Activated CD4-positive, alpha-beta T cell treated with anti-CD3 and anti-CD28 coated beads for 36 hours (primary cell): Measurements from ENCODE around the gene AKAP6. TPM values are rescaled to one million over a fixed set of nuclear protein-coding genes. Genes with fewer than 3 reads are reported as not detected.

Source experiments
- ATAC-seq: fragments of 200-7000 bp; cut with Tn5 transposase; one replicate; pipeline ENCODE4 v1.10.0; 2021; ENCODE audit warnings: mild to moderate bottlenecking, moderate library complexity
- CTCF ChIA-PET: fragments of 350-600 bp; sonication (Branson Sonifier 250); formaldehyde crosslinking; loops from one replicate; lab custom pipeline; 2021; ENCODE audit warnings: antibody characterized with exemption; lab: Charles Lee
- POLR2A ChIA-PET: fragments of 350-600 bp; sonication (Branson Sonifier 250); formaldehyde crosslinking; loops from one replicate; lab custom pipeline; 2021; ENCODE audit warnings: antibody characterized with exemption, inconsistent platforms; lab: Charles Lee
- DNase-seq: peaks from one replicate; pipeline ENCODE4 v3.0.0-alpha.2; 2020
- H3K27ac Mint-ChIP-seq: one replicate; pipeline ENCODE4 v1.8.0; 2021; ENCODE audit warnings: mixed read lengths
- H3K27me3 Mint-ChIP-seq: one replicate; pipeline ENCODE4 v1.8.0; 2021; ENCODE audit warnings: mixed read lengths
- H3K36me3 Mint-ChIP-seq: one replicate; pipeline ENCODE4 v1.8.0; 2021; ENCODE audit warnings: low read depth, mixed read lengths
- H3K4me1 Mint-ChIP-seq: one replicate; pipeline ENCODE4 v1.8.0; 2021; ENCODE audit warnings: mixed read lengths
- H3K4me3 Mint-ChIP-seq: one replicate; pipeline ENCODE4 v1.8.0; 2021; ENCODE audit warnings: mild to moderate bottlenecking, moderate library complexity, mixed read lengths
- H3K9me3 Mint-ChIP-seq: one replicate; pipeline ENCODE4 v1.8.0; 2021; ENCODE audit warnings: low read depth, mixed read lengths
- intact Hi-C, 2 experiments: fragments of 100-400 bp; cut with DNase I in 1 of 2; cut with micrococcal nuclease in 1 of 2; formaldehyde crosslinking; loops; one replicate each; pipeline versions ENCODE4 v1.14.2 to v1.15.1; 2022 to 2024; cut with DNase I, micrococcal nuclease
- total RNA-seq, 2 experiments: library from RNA; stranded (reverse); gene quantifications; one replicate each; pipeline ENCODE4 v1.2.3, GENCODE V29; 2021

Gene AKAP6
- total RNA-seq, 2 experiments from 2014 or later: 1.1 to 2.0 TPM

DNA sequence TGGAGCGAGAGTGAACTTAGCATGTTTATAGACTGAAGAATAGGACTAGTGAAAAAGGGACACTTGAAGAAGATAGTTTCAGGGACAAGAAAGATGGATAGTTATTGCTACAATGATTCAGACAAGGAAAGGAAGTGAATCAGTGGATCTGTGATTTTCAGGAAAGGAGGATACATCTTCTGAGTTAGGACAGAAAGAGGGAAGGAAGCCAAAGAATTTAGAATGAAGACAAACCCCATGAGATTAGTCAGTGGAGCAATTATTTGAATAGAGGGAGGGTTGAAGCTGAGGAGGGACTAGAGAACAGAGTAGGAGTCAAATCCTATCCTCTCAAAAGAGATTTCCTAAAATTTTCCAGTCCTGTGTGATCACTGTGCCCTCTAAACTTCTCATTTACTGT is 282.7 kb downstream of the AKAP6 start:
- ATAC-seq (no peak), DNase-seq (no peak)
- H3K9me3 Mint-ChIP-seq: no peaks in the 10 kb centered on the region
- no peaks in the 10 kb centered on the region for H3K4me1 Mint-ChIP-seq
- no peaks in the 10 kb centered on the region for H3K36me3 Mint-ChIP-seq
- intact Hi-C loops: no loop called here
- no peak overlapping the region for H3K4me3 Mint-ChIP-seq
- H3K27me3 Mint-ChIP-seq: no peaks in the 10 kb centered on the region
- CTCF ChIA-PET: no interaction called here
- POLR2A ChIA-PET: no interaction called here
- H3K27ac Mint-ChIP-seq: no peak overlapping the region

DNA sequence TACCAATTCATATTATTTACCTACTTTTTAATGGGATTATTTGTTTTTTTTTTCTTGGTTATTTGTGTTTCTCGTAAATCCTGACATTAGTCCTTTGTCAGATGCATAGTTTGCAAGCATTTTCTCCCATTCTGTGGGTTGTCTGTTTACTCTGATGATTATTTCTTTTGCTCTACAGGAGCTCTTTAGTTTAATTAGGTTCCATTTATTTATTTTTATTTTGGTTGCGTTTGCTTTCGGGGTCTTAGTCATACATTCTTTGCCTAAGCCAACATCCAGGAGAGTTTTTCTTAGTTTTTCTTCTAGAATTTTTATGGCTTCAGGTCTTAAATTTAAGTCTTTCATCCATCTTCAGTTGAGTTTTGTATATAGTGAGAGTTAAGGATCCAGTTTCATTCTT is 289.9 kb downstream of the AKAP6 start:
- Mint-ChIP-seq H3K4me3 (no peak overlapping the region), H3K36me3 (no peaks in the 10 kb centered on the region)

DNA sequence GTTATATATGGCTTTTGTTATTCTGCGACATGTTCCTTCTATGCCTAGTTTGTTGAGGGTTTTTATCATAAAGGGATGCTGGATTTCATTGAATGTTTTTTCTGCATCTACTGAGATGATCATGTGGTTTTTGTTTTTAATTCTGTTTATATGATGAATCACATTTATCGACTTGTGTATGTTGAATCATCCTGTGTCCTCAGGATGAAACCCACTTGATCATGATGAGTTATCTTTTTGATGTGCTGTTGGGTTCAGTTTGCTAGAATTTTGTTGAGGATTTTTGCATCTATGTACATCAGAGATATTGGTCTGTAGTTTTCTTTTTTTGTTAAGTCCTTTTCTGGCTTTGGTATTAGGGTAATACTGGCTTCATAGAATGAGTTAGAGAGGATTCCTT is 291.2 kb downstream of the AKAP6 start:
- no peak for ATAC-seq
- no peak overlapping the region for H3K27ac Mint-ChIP-seq
- POLR2A ChIA-PET: no interaction called here
- no peak overlapping the region for H3K4me3 Mint-ChIP-seq
- intact Hi-C loops: no loop called here
- CTCF ChIA-PET: interaction anchor here (0.8 kb wide), 1 partner anchor 1006 kb away, joined by 5 read pairs; no protein-coding TSS in a partner anchor
- no peaks in the 10 kb centered on the region for H3K36me3 Mint-ChIP-seq
- H3K27me3 Mint-ChIP-seq: peaks cover 2% of the 10 kb centered on the region
- DNase-seq: no peak
- H3K9me3 Mint-ChIP-seq: peaks cover 2% of the 10 kb centered on the region
- no peaks in the 10 kb centered on the region for H3K4me1 Mint-ChIP-seq

More for the DNA sequence above, 289.9 kb downstream of the AKAP6 start:
- no peak for ATAC-seq
- ChIA-PET POLR2A (no interaction called here), CTCF (no interaction called here)
- H3K27ac Mint-ChIP-seq: no peak overlapping the region
- peaks cover 2% of the 10 kb centered on the region for H3K27me3 Mint-ChIP-seq
- DNase-seq: no peak
- no peaks in the 10 kb centered on the region for H3K4me1 Mint-ChIP-seq
- intact Hi-C loops: no loop called here
- peaks cover 2% of the 10 kb centered on the region for H3K9me3 Mint-ChIP-seq

DNA sequence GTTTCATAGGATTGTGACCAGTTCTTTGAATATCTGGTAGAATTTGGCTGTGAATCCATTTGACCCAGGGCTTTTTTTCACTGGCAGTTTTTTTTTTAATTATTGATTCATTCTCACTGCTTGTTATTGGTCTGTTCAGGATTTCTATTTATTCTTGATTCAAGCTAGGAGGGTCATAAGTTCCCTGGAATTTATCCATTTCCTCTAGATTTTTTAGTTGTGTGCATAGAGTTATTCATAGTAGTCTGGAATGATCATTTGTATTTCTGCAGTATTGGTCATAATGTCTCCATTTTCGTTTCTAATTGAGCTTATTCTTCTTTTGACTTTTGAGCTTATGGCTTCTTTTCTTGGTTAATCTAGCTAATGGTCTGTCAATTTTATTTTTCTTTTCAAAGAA is 291.6 kb downstream of the AKAP6 start:
- POLR2A ChIA-PET: no interaction called here
- no peaks in the 10 kb centered on the region for H3K4me1 Mint-ChIP-seq
- no peak overlapping the region for H3K27ac Mint-ChIP-seq
- H3K27me3 Mint-ChIP-seq: peaks cover 2% of the 10 kb centered on the region
- DNase-seq (no peak), ATAC-seq (no peak)
- H3K9me3 Mint-ChIP-seq: peaks cover 2% of the 10 kb centered on the region
- CTCF ChIA-PET: no interaction called here
- H3K4me3 Mint-ChIP-seq: no peak overlapping the region
- intact Hi-C loops: no loop called here
- H3K36me3 Mint-ChIP-seq: no peaks in the 10 kb centered on the region

DNA sequence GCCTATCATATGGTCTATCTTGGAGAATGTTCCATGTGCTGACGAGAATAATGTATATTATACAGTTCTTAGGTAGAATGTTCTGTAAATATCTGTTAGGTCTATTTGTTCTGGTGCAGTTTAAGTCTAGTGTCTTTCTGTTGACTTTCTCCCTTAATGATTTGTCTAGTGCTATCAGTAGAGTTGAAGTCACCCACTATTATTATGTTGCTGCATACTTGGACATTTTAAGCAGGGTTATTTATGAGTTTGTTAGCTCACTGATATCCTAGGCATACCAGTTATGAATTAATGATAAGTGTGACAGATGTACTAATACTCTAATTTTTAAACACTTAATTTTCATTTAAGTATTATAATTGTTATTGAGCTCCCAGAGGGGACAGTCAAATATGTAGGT is 292.5 kb downstream of the AKAP6 start:
- H3K27me3 Mint-ChIP-seq: peaks cover 2% of the 10 kb centered on the region
- no peaks in the 10 kb centered on the region for H3K4me1 Mint-ChIP-seq
- H3K4me3 Mint-ChIP-seq: no peak overlapping the region
- ChIA-PET POLR2A (no interaction called here), CTCF (no interaction called here)
- intact Hi-C loops: no loop called here
- no peak for ATAC-seq
- no peaks in the 10 kb centered on the region for H3K36me3 Mint-ChIP-seq
- no peak overlapping the region for H3K27ac Mint-ChIP-seq
- DNase-seq: no peak
- peaks cover 2% of the 10 kb centered on the region for H3K9me3 Mint-ChIP-seq

DNA sequence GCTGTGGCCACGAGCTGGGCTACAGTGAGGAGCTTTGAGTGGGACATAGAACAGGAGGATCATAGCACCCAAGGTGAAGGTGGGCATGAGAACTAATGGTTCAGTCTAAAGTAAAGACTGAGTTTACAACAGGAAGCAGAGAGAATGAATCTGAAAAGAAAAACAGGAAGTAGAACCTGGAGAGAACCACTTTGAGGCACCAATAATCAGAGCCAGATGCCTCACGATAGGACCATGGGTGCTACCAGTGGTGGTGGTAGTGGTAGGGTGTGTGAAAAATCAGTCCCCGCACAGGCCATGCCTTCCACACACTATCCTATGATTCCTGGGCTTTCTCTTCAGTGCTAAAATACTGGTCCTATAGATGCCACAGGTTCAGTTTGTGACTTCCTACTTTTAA is 293.6 kb downstream of the AKAP6 start:
- ATAC-seq (no peak), DNase-seq (no peak)
- CTCF ChIA-PET: interaction anchor here (0.6 kb wide), 1 partner anchor 1041 kb away, joined by 3 read pairs; no protein-coding TSS in a partner anchor
- H3K4me3 Mint-ChIP-seq: no peak overlapping the region
- no peaks in the 10 kb centered on the region for H3K4me1 Mint-ChIP-seq
- no peaks in the 10 kb centered on the region for H3K36me3 Mint-ChIP-seq
- no peak overlapping the region for H3K27ac Mint-ChIP-seq
- H3K27me3 Mint-ChIP-seq: peaks cover 2% of the 10 kb centered on the region
- POLR2A ChIA-PET: no interaction called here
- H3K9me3 Mint-ChIP-seq: no peaks in the 10 kb centered on the region
- intact Hi-C loops: no loop called here

DNA sequence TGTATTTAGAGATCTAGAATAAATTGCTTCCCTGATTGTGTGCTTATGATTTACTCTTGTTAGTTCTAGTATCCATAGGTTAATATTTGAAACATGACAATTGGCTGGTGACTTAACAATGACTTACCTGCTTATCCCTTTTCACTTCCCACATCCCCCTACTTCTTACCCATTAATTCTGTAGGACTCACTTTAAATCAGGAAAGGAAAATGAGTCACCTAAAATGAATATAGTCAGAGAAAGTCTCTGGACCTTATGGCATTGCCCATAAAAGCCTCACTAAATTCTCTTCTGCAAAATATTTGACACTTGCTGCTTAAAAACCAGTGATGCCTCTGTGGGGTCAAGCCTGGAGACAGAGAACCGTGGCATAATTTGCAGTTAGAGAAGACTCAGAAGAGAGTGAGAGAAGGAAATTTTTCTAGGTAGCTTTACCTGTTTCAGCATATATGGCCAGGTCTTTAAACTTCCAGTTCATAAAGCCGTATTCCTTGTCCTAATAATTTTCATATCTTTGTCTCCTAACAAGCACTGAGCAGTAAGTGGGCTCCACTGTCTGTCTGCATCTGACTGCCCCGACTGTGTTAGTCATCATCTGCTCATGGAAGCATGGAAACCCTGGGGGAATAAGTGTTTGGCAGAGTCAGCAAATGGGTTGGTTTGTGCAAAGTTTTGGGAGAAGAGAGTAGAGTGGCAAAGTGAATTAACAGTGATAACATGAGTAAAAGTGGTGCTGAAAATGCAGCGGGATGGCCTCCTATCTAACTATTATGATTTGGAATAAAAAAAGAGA is 294.4 kb downstream of the AKAP6 start:
- CTCF ChIA-PET: no interaction called here
- no peak for DNase-seq
- H3K4me3 Mint-ChIP-seq: no peak overlapping the region
- POLR2A ChIA-PET: no interaction called here
- no peak for ATAC-seq
- H3K27me3 Mint-ChIP-seq: peaks cover 2% of the 10 kb centered on the region
- no peak overlapping the region for H3K27ac Mint-ChIP-seq
- H3K4me1 Mint-ChIP-seq: no peaks in the 10 kb centered on the region
- no peaks in the 10 kb centered on the region for H3K36me3 Mint-ChIP-seq
- no peaks in the 10 kb centered on the region for H3K9me3 Mint-ChIP-seq
- intact Hi-C loops: no loop called here

DNA sequence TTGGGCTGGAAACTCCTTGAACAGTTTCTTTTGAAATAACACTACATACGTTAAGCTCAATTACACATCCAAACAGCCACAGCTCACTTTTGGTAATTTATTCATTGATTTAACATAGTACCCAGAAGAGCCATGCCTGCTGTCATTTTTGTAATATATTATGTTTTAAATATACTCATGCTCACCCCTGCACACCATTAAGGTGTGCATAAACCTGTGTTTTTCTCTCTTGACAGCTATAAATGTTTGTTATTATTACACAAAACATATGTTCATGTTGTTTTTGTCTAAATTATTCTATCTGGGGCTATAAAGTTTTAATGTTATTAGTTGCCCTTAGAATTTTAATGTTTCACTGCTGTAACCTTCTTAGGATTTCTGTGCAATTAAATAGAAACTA is 296.1 kb downstream of the AKAP6 start:
- Mint-ChIP-seq H3K36me3 (no peaks in the 10 kb centered on the region), H3K4me1 (no peaks in the 10 kb centered on the region), H3K9me3 (no peaks in the 10 kb centered on the region), H3K4me3 (no peak overlapping the region), H3K27me3 (no peaks in the 10 kb centered on the region), H3K27ac (no peak overlapping the region)
- POLR2A ChIA-PET: no interaction called here
- DNase-seq (no peak), ATAC-seq (no peak)
- intact Hi-C loops: no loop called here
- CTCF ChIA-PET: no interaction called here

DNA sequence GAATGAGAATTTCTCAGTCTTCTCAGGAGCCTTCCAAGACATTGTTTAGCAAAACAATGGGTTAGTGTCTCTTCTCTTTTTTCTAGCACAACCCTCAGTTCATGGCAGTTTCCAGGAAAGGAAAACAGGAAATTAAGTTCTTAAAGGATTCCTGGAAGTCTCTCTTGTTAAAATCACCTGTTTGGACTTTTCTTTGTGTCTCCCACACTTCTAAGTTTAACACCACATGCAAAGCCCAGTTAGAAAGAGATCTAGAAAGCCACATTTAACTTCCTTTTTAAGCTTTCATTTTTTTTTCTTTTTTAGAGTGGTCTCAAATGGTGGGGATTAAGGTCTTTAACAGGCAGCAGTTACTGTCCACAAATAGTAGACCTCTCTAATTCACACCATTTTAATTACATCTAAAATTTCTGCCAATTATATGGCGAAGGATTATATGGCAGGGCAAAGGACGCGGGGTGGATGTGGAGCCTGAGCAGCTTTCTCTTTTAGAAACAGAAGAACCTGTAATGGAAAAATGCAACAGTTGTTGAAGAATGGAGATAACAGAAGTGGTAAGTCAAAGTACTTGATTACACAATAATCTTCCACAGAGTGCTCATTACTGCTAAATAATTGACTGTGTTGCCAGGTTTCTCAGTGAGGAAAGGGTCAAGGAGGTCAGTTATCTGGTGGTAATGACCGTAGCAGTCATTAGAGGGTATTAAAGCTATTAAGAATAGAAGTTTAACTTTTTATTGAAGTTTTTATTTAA is 298.6 kb downstream of the AKAP6 start:
- ChIA-PET POLR2A (no interaction called here), CTCF (interaction anchor here (0.8 kb wide), 1 partner anchor 296 kb away, joined by 8 read pairs; no protein-coding TSS in a partner anchor)
- H3K4me3 Mint-ChIP-seq: no peak overlapping the region
- no peaks in the 10 kb centered on the region for H3K4me1 Mint-ChIP-seq
- no peaks in the 10 kb centered on the region for H3K36me3 Mint-ChIP-seq
- ATAC-seq: no peak
- no peaks in the 10 kb centered on the region for H3K27me3 Mint-ChIP-seq
- no peak for DNase-seq
- intact Hi-C loops: no loop called here
- H3K27ac Mint-ChIP-seq: no peak overlapping the region
- H3K9me3 Mint-ChIP-seq: no peaks in the 10 kb centered on the region

DNA sequence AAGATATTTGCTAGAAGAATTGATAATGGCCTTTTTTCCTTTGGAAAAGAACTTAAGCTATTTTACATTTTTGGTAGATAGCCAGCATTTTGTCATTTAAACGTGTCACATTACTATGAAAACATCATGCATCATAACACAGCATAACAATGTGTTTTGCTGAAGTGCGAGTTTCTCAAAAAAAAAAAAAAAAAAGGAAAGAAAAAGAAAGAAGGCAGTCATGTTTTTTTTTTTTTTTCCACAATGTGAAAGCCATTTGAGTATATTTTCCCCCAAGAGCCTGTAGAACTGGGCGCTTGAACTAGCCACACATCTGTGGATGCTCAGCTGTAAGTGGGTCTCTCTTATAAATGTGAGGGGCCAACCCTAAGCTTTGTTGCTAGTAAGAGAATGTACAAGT is 300.1 kb downstream of the AKAP6 start:
- intact Hi-C loops: no loop called here
- POLR2A ChIA-PET: no interaction called here
- CTCF ChIA-PET: no interaction called here
- Mint-ChIP-seq H3K27ac (no peak overlapping the region), H3K9me3 (no peaks in the 10 kb centered on the region), H3K4me1 (no peaks in the 10 kb centered on the region), H3K27me3 (no peaks in the 10 kb centered on the region), H3K36me3 (no peaks in the 10 kb centered on the region), H3K4me3 (no peak overlapping the region)
- ATAC-seq (no peak), DNase-seq (no peak)

DNA sequence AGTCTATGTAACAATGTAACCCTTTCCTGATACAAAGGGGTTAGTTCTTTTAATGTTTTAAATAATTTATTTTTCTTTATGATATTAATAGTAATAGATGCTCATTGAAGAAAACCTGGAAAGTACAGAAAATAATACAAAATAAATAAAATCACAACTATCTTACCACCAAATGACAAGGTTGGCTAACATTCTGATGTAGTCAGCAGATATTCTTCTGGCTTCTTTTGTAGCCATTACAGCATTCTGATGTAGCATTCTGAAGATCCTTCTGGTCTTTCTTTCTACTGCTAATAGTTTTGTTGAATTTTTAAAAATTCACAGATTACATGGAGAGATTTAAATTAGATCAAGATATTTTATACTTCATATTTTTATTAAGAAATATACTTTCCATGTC is 301.6 kb downstream of the AKAP6 start:
- Mint-ChIP-seq H3K27me3 (no peaks in the 10 kb centered on the region), H3K36me3 (no peaks in the 10 kb centered on the region), H3K27ac (no peak overlapping the region), H3K4me3 (no peak overlapping the region), H3K4me1 (no peaks in the 10 kb centered on the region), H3K9me3 (no peaks in the 10 kb centered on the region)
- ChIA-PET POLR2A (no interaction called here), CTCF (no interaction called here)
- ATAC-seq (no peak), DNase-seq (no peak)
- intact Hi-C loops: no loop called here
